HepG2 (cell line): ENCODE results near the gene BTG3. TPM values are rescaled to one million over a fixed set of nuclear protein-coding genes. Genes with fewer than 3 reads are reported as not detected.

Experiments used
- AGO1 ChIP-seq: fragments of 200-400 bp; formaldehyde crosslinking; IDR thresholded peaks from 2 replicates; pipeline ENCODE4 v1.6.1; 2017; ENCODE audit warnings: mild to moderate bottlenecking, low read depth, low read length, moderate library complexity; ENCODE audit not compliant: poor library complexity, severe bottlenecking
- KLF13 ChIP-seq: sonication (generic); formaldehyde crosslinking; IDR thresholded peaks from 2 replicates; pipeline ENCODE4 v1.4.0; 2020; ENCODE audit warnings: mild to moderate bottlenecking, missing genetic modification reagents
- MAFG ChIP-seq: sonication (generic); formaldehyde crosslinking; IDR thresholded peaks from 2 replicates; pipeline ENCODE4 v1.5.1; 2020; ENCODE audit warnings: mild to moderate bottlenecking, missing genetic modification reagents
- RFX5 ChIP-seq: IDR thresholded peaks from 2 replicates; pipeline ENCODE4 v1.6.1; 2011; ENCODE audit warnings: low read depth, low read length, improper control_type of control experiment
- SOX6 ChIP-seq, 2 experiments: fragments of 450-650 bp in 1 of 2; sonication (generic) in 1 of 2; formaldehyde crosslinking in 1 of 2; IDR thresholded peaks; 2 replicates each; pipeline versions ENCODE4 v1.4.0 to v1.6.1; 2017 to 2020; ENCODE audit warnings: antibody characterized with exemption in 1 of 2, mild to moderate bottlenecking in 1 of 2, missing genetic modification reagents in 1 of 2
- TCF7 ChIP-seq: sonication (generic); IDR thresholded peaks from 2 replicates; pipeline ENCODE4 v1.6.1; 2016; ENCODE audit warnings: antibody characterized with exemption, low read depth
- THAP11 ChIP-seq: IDR thresholded peaks from 2 replicates; pipeline ENCODE4 v1.6.1; 2016; ENCODE audit warnings: missing biosample characterization, missing genetic modification reagents
- ZNF772 ChIP-seq: sonication (generic); formaldehyde crosslinking; IDR thresholded peaks from 2 replicates; pipeline ENCODE4 v1.5.0; 2020; ENCODE audit warnings: mild to moderate bottlenecking, missing genetic modification reagents
- polyA plus RNA-seq, 8 experiments: library from polyadenylated mRNA; depleted of rRNA in 3 of 8; stranded (reverse) in 7 of 8; unstranded in 1 of 8; fragments of >200 nt; fragmentation: Illumina TruSeq in 4 of 8; extraction: Trizol in 4 of 8; gene quantifications; 2 replicates each; pipeline versions ENCODE4 v1.2.1 to v1.2.3, GENCODE V29; 2011 to 2016; ENCODE audit warnings: low read depth in 4 of 8, missing spikeins in 1 of 8, mixed read lengths in 1 of 8; ENCODE audit not compliant: insufficient read depth in 1 of 8
- total RNA-seq, 5 experiments: library from RNA; depleted of rRNA; stranded (reverse); fragments of >200 nt; fragmentation: Illumina TruSeq; extraction: Trizol; gene quantifications; 2 replicates each; pipeline ENCODE4 v1.2.3, GENCODE V29; 2016; ENCODE audit warnings: low read depth in 1 of 5
- TF ChIP-seq, protein P1 (sequence below): sonication (generic); formaldehyde crosslinking; IDR thresholded peaks from 2 replicates; pipeline ENCODE4 v1.4.0; 2020; ENCODE audit warnings: mild to moderate bottlenecking, missing genetic modification reagents
- TF ChIP-seq, protein P2 (sequence below): sonication (generic); formaldehyde crosslinking; IDR thresholded peaks from 2 replicates; pipeline ENCODE4 v1.8.0; 2022; ENCODE audit warnings: missing genetic modification reagents, mild to moderate bottlenecking, inconsistent platforms, borderline replicate concordance
- TF ChIP-seq, protein P3 (sequence below): sonication (generic); formaldehyde crosslinking; IDR thresholded peaks from 2 replicates; pipeline ENCODE4 v1.5.0; 2020; ENCODE audit warnings: mild to moderate bottlenecking, missing genetic modification reagents, borderline replicate concordance

The BTG3 gene
- total and polyA plus RNA-seq, 2 of the 13 experiments (the other 11 are each of a cell fraction or from before 2014, with no cell fraction given) = 13.9 to 27.4 TPM

DNA sequence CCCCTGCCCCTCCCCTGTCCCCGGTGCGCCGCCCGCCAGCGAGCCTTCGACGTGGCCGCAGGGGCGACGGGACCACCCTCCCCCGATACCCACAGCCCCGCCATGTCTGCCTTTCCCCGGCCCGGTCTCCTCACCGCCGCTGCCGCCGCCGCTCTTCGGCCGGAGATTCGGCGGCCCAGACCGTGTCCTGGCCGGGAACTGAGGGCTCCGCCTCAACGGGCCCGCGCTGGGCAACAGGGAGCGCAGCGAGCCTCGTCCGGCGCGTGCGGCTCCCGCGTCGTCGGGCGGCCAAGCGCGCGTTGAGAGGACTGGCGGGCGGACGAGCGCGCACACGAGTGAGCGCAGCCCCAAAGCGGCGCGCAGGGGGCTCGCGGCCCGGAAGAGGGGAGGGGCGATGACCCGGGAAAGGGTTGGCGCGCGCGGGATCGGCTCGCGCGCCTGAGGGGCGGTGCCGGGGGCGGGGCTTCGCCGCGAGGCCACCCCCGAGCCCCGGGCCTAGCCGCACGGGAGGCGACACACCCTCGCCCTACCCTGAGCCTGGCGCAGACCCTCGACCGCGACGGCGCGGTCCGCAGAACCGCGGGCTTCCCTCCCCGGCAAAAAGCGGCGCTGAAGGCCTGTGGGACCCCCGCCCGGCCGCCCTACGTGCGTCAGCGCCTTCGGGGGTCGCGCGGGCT is at the start of gene BTG3 (continued):
- TF ChIP-seq, protein P1, sequence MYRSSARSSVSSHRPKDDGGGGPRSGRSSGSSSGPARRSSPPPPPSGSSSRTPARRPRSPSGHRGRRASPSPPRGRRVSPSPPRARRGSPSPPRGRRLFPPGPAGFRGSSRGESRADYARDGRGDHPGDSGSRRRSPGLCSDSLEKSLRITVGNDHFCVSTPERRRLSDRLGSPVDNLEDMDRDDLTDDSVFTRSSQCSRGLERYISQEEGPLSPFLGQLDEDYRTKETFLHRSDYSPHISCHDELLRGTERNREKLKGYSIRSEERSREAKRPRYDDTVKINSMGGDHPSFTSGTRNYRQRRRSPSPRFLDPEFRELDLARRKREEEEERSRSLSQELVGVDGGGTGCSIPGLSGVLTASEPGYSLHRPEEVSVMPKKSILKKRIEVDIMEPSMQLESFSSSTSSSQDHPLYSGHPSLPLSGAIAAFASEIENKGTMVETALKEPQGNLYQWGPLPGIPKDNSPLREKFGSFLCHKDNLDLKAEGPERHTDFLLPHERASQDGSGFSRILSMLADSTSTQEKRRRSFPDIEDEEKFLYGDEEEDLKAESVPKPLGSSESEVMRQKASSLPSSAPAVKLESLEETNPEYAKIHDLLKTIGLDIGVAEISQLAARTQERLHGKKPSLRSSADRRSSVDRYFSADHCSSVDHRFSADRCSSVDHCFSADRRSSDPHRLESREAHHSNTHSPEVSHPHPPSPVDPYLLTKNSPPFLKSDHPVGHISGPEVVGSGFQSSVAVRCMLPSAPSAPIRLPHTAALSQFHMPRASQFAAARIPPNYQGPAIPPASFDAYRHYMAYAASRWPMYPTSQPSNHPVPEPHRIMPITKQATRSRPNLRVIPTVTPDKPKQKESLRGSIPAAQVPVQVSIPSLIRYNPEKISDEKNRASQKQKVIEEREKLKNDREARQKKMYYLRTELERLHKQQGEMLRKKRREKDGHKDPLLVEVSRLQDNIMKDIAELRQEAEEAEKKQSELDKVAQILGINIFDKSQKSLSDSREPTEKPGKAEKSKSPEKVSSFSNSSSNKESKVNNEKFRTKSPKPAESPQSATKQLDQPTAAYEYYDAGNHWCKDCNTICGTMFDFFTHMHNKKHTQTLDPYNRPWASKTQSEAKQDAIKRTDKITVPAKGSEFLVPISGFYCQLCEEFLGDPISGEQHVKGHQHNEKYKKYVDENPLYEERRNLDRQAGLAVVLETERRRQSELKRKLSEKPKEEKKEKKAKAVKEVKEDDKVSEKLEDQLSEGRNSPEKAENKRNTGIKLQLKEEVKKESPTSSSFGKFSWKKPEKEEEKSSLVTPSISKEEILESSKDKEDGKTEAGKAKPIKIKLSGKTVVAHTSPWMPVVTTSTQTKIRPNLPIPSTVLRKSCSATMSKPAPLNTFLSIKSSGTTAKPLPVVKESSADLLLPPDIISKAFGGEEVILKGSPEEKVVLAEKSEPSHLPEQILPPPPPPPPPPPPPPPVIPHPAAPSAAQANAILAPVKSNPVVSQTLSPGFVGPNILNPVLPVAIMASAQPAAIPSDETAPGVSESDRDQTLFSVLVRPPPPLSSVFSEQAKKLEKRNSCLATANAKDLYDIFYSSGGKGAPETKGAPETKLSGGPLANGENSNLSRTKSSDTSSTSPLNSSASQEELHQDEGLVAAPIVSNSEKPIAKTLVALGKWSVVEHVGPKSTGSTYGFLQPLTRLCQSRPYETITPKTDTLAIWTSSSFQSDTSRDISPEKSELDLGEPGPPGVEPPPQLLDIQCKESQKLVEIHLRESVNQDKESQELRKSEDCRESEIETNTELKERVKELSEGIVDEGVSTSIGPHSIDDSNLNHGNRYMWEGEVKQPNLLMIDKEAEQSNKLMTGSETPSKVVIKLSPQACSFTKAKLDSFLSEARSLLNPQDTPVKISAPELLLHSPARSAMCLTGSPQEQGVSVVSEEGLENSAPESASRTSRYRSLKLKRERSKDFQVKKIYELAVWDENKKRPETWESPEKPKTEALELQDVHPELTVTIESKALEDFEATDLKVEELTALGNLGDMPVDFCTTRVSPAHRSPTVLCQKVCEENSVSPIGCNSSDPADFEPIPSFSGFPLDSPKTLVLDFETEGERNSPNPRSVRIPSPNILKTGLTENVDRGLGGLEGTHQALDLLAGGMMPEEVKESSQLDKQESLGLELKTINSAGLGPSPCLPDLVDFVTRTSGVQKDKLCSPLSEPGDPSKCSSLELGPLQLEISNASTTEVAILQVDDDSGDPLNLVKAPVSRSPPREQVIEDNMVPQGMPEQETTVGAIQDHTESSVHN = no peak
- TF ChIP-seq ZNF772 (peak; percentile 82; the same call in 1 of the 2 replicates), RFX5 (no peak), SOX6 (IDR thresholded peaks at IDR 0.05) (no peak), SOX6 (CRISPR knock-in tag; IDR thresholded peaks at IDR 0.05) (no peak), MAFG (CRISPR knock-in tag) (no peak), KLF13 (CRISPR knock-in tag) (no peak), TCF7 (no peak), THAP11 (CRISPR knock-in tag) (peak; percentile 65), AGO1 (peak; percentile 35)
- TF ChIP-seq, protein P2, sequence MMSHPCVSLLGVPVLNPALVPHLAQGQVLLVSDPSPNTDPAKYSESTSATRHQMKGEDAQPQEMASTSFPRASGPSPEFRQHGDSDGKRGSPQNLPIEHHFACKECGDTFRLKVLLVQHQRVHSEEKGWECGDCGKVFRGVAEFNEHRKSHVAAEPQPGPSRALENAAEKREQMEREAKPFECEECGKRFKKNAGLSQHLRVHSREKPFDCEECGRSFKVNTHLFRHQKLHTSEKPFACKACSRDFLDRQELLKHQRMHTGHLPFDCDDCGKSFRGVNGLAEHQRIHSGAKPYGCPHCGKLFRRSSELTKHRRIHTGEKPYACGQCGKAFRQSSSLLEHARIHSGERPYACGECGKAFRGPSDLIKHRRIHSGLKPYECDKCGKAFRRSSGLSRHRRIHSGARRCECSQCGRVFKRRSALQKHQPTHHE = no peak
- TF ChIP-seq, protein P3, sequence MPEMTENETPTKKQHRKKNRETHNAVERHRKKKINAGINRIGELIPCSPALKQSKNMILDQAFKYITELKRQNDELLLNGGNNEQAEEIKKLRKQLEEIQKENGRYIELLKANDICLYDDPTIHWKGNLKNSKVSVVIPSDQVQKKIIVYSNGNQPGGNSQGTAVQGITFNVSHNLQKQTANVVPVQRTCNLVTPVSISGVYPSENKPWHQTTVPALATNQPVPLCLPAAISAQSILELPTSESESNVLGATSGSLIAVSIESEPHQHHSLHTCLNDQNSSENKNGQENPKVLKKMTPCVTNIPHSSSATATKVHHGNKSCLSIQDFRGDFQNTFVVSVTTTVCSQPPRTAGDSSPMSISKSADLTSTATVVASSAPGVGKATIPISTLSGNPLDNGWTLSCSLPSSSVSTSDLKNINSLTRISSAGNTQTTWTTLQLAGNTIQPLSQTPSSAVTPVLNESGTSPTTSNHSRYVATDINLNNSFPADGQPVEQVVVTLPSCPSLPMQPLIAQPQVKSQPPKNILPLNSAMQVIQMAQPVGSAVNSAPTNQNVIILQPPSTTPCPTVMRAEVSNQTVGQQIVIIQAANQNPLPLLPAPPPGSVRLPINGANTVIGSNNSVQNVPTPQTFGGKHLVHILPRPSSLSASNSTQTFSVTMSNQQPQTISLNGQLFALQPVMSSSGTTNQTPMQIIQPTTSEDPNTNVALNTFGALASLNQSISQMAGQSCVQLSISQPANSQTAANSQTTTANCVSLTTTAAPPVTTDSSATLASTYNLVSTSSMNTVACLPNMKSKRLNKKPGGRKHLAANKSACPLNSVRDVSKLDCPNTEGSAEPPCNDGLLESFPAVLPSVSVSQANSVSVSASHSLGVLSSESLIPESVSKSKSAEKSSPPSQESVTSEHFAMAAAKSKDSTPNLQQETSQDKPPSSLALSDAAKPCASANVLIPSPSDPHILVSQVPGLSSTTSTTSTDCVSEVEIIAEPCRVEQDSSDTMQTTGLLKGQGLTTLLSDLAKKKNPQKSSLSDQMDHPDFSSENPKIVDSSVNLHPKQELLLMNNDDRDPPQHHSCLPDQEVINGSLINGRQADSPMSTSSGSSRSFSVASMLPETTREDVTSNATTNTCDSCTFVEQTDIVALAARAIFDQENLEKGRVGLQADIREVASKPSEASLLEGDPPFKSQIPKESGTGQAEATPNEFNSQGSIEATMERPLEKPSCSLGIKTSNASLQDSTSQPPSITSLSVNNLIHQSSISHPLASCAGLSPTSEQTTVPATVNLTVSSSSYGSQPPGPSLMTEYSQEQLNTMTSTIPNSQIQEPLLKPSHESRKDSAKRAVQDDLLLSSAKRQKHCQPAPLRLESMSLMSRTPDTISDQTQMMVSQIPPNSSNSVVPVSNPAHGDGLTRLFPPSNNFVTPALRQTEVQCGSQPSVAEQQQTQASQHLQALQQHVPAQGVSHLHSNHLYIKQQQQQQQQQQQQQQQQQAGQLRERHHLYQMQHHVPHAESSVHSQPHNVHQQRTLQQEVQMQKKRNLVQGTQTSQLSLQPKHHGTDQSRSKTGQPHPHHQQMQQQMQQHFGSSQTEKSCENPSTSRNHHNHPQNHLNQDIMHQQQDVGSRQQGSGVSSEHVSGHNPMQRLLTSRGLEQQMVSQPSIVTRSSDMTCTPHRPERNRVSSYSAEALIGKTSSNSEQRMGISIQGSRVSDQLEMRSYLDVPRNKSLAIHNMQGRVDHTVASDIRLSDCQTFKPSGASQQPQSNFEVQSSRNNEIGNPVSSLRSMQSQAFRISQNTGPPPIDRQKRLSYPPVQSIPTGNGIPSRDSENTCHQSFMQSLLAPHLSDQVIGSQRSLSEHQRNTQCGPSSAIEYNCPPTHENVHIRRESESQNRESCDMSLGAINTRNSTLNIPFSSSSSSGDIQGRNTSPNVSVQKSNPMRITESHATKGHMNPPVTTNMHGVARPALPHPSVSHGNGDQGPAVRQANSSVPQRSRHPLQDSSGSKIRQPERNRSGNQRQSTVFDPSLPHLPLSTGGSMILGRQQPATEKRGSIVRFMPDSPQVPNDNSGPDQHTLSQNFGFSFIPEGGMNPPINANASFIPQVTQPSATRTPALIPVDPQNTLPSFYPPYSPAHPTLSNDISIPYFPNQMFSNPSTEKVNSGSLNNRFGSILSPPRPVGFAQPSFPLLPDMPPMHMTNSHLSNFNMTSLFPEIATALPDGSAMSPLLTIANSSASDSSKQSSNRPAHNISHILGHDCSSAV (CRISPR knock-in tag) = no peak
